Measurements from ENCODE around the gene ARHGEF38.

ARHGEF38 gene

GRCh38 chr4:105708181-105709080, 156.0 kb downstream of the ARHGEF38 start, which contains the start of the genes GSTCD and INTS12 (continued):
- TF ChIP-seq OSR2 (tag by site-specific recombination; IDR thresholded peaks at IDR 0.05) (0 out of 2 replicates have a peak, but pooled peaks have one; percentile 15), ZBTB26 (tag by site-specific recombination; optimal IDR thresholded peaks at IDR 0.05) (peak; percentile 45), ZNF785 (tag by site-specific recombination; IDR thresholded peaks at IDR 0.05) (peak; percentile 72; the same call in 1 of the 2 replicates)

GRCh38 chr4:105709081-105709450, 156.6 kb downstream of the ARHGEF38 start:
- ChIA-PET CTCF (interaction anchor here (0.7 to 1.6 kb wide), 2 partner anchors 10 to 453 kb away, joined by 3 to 6 read pairs; no protein-coding TSS in a partner anchor), POLR2A (interaction anchor here (1.1 to 1.5 kb wide), 2 partner anchors 186 to 235 kb away, joined by 4 to 6 read pairs; partner anchors contain the start of gene PPA2)
- peak overlapping the region; percentile 81 for H3K4me3 ChIP-seq (ENCODE audit: low read depth, low read length)
- no peaks in the 10 kb centered on the region for H3K9me3 ChIP-seq (ENCODE audit: control insufficient read depth, insufficient read depth, low read depth, low read length)
- H3K36me3 ChIP-seq (ENCODE audit: control insufficient read depth in 2 of 2, insufficient read depth in 1 of 2, low read length in 2 of 2), result peaks cover 0 to 10% of the 10 kb centered on the region in 2 experiments; a peak in 1 of 3 replicates
- peak; percentile 44 for TF ChIP-seq ZNF335 (tag by site-specific recombination; conservative IDR thresholded peaks at IDR 0.05)
- TF ChIP-seq ZFHX2 (tag by site-specific recombination; conservative IDR thresholded peaks at IDR 0.05), result no peak
- 0 out of 2 replicates have a peak, but pooled peaks cover 2% of the 10 kb centered on the region for H3K4me1 ChIP-seq (ENCODE audit: control insufficient read depth, insufficient read depth, low read length)
- H3K27ac ChIP-seq (ENCODE audit: extremely low read depth, low read depth, low read length), result peak overlapping the region; percentile 82

- H3K27ac ChIP-seq (ENCODE audit: extremely low read depth, low read depth, low read length), result no peak overlapping the region
- peaks cover 0 to 10% of the 10 kb centered on the region in 2 experiments; a peak in 1 of 3 replicates for H3K36me3 ChIP-seq (ENCODE audit: control insufficient read depth in 2 of 2, insufficient read depth in 1 of 2, low read length in 2 of 2)
- peak; percentile 91 for TF ChIP-seq ZNF362 (tag by site-specific recombination; IDR thresholded peaks at IDR 0.05)
- peak; percentile 65 for TF ChIP-seq ZNF335 (tag by site-specific recombination; conservative IDR thresholded peaks at IDR 0.05)
- peak; percentile 57; the same call in 1 of the 2 replicates for TF ChIP-seq ZNF692 (tag by site-specific recombination; IDR thresholded peaks at IDR 0.05)
- no peak for TF ChIP-seq ZNF830 (tag by site-specific recombination; IDR thresholded peaks at IDR 0.05; ENCODE audit: low read depth)
- TF ChIP-seq ZNF626 (tag by site-specific recombination; IDR thresholded peaks at IDR 0.05), result no peak
- TF ChIP-seq SP7 (tag by site-specific recombination; IDR thresholded peaks at IDR 0.05), result no peak
- no peak for TF ChIP-seq ZNF510 (tag by site-specific recombination; IDR thresholded peaks at IDR 0.05; ENCODE audit: insufficient replicate concordance)
- peak; percentile 55; the same call in 1 of the 2 replicates for TF ChIP-seq ZFP69B (tag by site-specific recombination; IDR thresholded peaks at IDR 0.05)
- TF ChIP-seq ZNF580 (tag by site-specific recombination; IDR thresholded peaks at IDR 0.05), result no peak
- no peak for TF ChIP-seq KLF16 (tag by site-specific recombination; IDR thresholded peaks at IDR 0.05)
- H3K9me3 ChIP-seq (ENCODE audit: control insufficient read depth, insufficient read depth, low read depth, low read length), result no peaks in the 10 kb centered on the region
- ChIA-PET CTCF (interaction anchor here (0.6 to 1.6 kb wide), 4 partner anchors 9 to 452 kb away, joined by 3 to 6 read pairs (median 4); no protein-coding TSS in a partner anchor), POLR2A (interaction anchor here (0.6 to 1.7 kb wide), 4 partner anchors 42 to 187 kb away, joined by 3 to 5 read pairs (median 4); partner anchors contain the start of gene NPNT)
- H3K4me3 ChIP-seq (ENCODE audit: low read depth, low read length), result peak overlapping the region; percentile 81; the same call in 1 of the 2 replicates
- H3K4me1 ChIP-seq (ENCODE audit: control insufficient read depth, insufficient read depth, low read length), result 0 out of 2 replicates have a peak, but pooled peaks cover 2% of the 10 kb centered on the region
Observed at GRCh38 chr4:105710012-105710600, 157.7 kb downstream of the ARHGEF38 start.

Measured in HEK293 (cell line).